Spleen (tissue), 7 donors: Measurements from ENCODE around the gene TMEM198.

Experiments used
- POLR2A ChIP-seq, 3 donors: fragments of 450-650 bp; IDR thresholded peaks; one replicate each; pipeline ENCODE4 v1.5.1; 2017; ENCODE audit warnings: antibody characterized with exemption in 3 of 3, mild to moderate bottlenecking in 1 of 3
- POLR2AphosphoS5 ChIP-seq, 3 donors: sonication (generic); formaldehyde crosslinking; IDR thresholded peaks; one replicate each; pipeline ENCODE4 v1.5.1; 2017; ENCODE audit warnings: antibody characterized with exemption in 3 of 3
- TF ChIP-seq, protein P1 (sequence below), 11 experiments: fragments of 200-600 bp in 7 of 11; fragments of 450-650 bp in 4 of 11; sonication (generic) in 4 of 11; IDR thresholded peaks in 8 of 11; conservative IDR thresholded peaks in 3 of 11; 1 replicate in 7 of 11; 2 replicates in 4 of 11; pipeline versions ENCODE4 v1.4.0 to v1.8.0; 2016 to 2021; ENCODE audit warnings: antibody characterized with exemption in 11 of 11, inconsistent platforms in 4 of 11, mild to moderate bottlenecking in 1 of 11
- donor health status: DM: no; HTN: no; CAD: no; lungs with moderate emphysema.
- donor health status: DM: no; HTN: no; CAD: no.
- donor health status: DM: no; HTN: no; CAD: no.

DNA sequence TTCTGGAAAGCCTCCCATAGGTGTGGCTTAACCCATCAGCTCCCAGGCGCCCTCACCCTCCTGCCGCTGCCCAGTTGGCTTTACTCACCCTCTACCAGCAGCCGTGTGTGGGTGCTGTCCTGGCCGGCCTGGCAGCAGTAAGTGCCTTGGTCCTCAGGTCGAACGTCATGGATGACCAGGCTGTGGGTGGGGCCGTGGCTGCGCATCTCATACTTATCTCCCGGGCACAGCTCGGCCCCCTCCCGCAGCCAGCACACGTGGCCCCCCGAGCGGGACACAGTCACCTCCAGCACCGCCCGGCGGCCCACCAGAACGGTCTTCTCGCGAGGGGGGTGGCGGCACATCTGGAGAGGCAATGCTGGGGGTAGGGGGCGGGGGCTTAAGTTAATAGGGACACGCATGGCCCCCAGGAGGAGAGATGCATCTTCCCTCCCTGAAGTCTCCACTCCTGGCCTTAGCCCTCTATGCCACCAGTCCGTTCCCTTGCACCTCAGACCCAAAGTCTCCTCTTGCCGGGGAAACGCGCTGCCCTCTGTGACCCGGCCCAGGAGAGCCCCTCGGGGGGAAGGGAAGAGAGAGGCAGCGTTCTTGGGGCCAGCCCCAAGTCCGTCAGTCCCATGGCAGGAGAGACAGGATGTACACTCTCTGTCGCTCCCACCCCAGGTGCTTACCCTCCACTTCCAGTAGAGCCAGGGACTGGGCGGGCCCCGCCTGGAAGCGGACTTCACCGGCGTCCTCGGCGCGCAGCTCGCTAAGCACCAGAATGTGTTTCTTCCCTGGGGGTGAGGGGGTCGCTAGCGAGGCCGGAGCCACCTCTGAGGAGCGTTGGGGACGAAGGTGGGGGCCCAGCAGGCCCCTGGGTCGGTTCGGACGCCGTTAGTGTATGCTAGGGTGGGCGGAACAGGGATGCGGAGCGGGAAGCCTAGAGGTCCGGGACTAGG lies 7.9 kb downstream of the TMEM198 start:
- TF ChIP-seq, protein P1, sequence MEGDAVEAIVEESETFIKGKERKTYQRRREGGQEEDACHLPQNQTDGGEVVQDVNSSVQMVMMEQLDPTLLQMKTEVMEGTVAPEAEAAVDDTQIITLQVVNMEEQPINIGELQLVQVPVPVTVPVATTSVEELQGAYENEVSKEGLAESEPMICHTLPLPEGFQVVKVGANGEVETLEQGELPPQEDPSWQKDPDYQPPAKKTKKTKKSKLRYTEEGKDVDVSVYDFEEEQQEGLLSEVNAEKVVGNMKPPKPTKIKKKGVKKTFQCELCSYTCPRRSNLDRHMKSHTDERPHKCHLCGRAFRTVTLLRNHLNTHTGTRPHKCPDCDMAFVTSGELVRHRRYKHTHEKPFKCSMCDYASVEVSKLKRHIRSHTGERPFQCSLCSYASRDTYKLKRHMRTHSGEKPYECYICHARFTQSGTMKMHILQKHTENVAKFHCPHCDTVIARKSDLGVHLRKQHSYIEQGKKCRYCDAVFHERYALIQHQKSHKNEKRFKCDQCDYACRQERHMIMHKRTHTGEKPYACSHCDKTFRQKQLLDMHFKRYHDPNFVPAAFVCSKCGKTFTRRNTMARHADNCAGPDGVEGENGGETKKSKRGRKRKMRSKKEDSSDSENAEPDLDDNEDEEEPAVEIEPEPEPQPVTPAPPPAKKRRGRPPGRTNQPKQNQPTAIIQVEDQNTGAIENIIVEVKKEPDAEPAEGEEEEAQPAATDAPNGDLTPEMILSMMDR (IDR thresholded peaks at IDR 0.05 in 8 of 11, conservative IDR thresholded peaks at IDR 0.05 in 3 of 11) = no peak
- TF ChIP-seq POLR2A (IDR thresholded peaks at IDR 0.05) (no peak), POLR2AphosphoS5 (IDR thresholded peaks at IDR 0.05) (no peak)
